ENCODE measurements around the gene RGS4. TPM values are rescaled to one million over a fixed set of nuclear protein-coding genes. Genes with fewer than 3 reads are reported as not detected.

Gene RGS4
- polyA plus RNA-seq, 1 donor (not counting 4 experiments of a cell fraction or from before 2014, with no cell fraction given) = 0.90 TPM

DNA sequence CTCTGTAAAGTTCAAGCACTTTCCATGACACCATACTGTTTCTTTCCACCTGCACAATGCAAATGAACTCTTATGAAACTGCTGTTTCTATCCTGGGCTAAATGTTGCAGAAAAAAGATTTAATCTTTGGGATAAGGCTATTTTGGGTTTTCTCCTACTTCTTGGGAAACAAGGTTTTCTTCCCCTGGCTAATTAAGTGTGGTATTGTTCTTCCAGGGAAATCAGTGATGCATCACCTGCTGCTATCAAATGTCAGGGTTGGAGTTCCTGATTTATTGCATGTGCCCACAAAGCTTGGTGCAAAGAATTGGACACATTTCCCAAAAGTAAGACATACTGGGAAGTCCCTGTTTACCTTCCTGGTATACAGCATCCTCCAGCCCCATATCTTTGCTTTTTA, 6.0 kb upstream of the RGS4 start:
- Histone ChIP-seq H3K9me1 (ENCODE audit: control insufficient read depth, extremely low read depth, insufficient read depth, low read length) (no peaks in the 10 kb centered on the region), H3K9ac (ENCODE audit: control insufficient read depth, extremely low read depth, insufficient read depth, low read length) (no peak overlapping the region), H3K27me3 (ENCODE audit: control insufficient read depth, extremely low read depth, insufficient read depth, low read length) (no peaks in the 10 kb centered on the region), H3K79me2 (ENCODE audit: control insufficient read depth, insufficient read depth, low read length) (no peaks in the 10 kb centered on the region), H3K27ac (ENCODE audit: control insufficient read depth, insufficient read depth, low read length) (no peak overlapping the region), H3K4me3 (ENCODE audit: control insufficient read depth in 2 of 3, extremely low read depth in 1 of 3, insufficient read depth in 2 of 3, low read depth in 1 of 3, low read length in 3 of 3) (no peak overlapping the region), H3K4me2 (ENCODE audit: control insufficient read depth, extremely low read depth, insufficient read depth, low read depth, low read length) (no peak overlapping the region), H4K20me1 (ENCODE audit: control insufficient read depth, extremely low read depth, insufficient read depth, low read length) (no peaks in the 10 kb centered on the region), H2AFZ (ENCODE audit: control insufficient read depth, low read length) (no peak overlapping the region), H3K36me3 (ENCODE audit: control insufficient read depth in 2 of 2, extremely low read depth in 1 of 2, insufficient read depth in 2 of 2, low read length in 2 of 2) (no peaks in the 10 kb centered on the region), H3K4me1 (ENCODE audit: control insufficient read depth, extremely low read depth, insufficient read depth, low read length) (no peaks in the 10 kb centered on the region), H3K9me3 (ENCODE audit: control insufficient read depth, low read depth, low read length) (no peaks in the 10 kb centered on the region)
- TF ChIP-seq, protein P1, sequence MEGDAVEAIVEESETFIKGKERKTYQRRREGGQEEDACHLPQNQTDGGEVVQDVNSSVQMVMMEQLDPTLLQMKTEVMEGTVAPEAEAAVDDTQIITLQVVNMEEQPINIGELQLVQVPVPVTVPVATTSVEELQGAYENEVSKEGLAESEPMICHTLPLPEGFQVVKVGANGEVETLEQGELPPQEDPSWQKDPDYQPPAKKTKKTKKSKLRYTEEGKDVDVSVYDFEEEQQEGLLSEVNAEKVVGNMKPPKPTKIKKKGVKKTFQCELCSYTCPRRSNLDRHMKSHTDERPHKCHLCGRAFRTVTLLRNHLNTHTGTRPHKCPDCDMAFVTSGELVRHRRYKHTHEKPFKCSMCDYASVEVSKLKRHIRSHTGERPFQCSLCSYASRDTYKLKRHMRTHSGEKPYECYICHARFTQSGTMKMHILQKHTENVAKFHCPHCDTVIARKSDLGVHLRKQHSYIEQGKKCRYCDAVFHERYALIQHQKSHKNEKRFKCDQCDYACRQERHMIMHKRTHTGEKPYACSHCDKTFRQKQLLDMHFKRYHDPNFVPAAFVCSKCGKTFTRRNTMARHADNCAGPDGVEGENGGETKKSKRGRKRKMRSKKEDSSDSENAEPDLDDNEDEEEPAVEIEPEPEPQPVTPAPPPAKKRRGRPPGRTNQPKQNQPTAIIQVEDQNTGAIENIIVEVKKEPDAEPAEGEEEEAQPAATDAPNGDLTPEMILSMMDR (optimal IDR thresholded peaks at IDR 0.05 in 1 of 3, IDR thresholded peaks at IDR 0.05 in 1 of 3, conservative IDR thresholded peaks at IDR 0.05 in 1 of 3; ENCODE audit: extremely low read depth in 1 of 3, insufficient read depth in 2 of 3, low read length in 3 of 3) = no peak
- TF ChIP-seq EZH2 (IDR thresholded peaks at IDR 0.05; ENCODE audit: low read length) = no peak
- dilution Hi-C loops (cut with MboI; ENCODE audit: extremely low pct_ligation_motif_present, low sequenced_read_pairs) = no loop called here
- DNase-seq (ENCODE audit: low read depth, low spot score) (no peak), FAIRE-seq (no peak)

DNA sequence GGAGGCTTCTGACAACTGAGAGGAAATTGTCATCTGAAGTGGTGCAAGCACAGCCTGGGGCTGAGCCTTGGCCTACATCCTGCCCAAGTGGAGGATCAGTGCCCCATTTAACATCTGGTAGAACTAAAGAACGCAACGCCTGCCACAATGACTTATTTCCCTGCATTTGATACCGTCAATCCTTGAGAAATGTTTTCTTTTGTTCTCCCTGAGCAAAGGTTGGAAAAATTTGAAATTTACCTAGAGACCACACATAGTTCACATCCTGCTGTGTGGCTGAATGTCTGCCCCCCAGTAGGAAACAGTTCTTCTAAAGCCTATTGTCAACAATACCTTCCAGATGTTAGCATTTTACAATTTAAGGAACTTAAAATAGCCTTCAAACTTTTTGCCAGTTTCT, 5.6 kb upstream of the RGS4 start:
- Histone ChIP-seq H3K9ac (ENCODE audit: control insufficient read depth, extremely low read depth, insufficient read depth, low read length) (no peak overlapping the region), H3K27ac (ENCODE audit: control insufficient read depth, insufficient read depth, low read length) (no peak overlapping the region), H3K36me3 (ENCODE audit: control insufficient read depth in 2 of 2, extremely low read depth in 1 of 2, insufficient read depth in 2 of 2, low read length in 2 of 2) (no peaks in the 10 kb centered on the region), H3K9me3 (ENCODE audit: control insufficient read depth, low read depth, low read length) (no peaks in the 10 kb centered on the region), H3K4me1 (ENCODE audit: control insufficient read depth, extremely low read depth, insufficient read depth, low read length) (no peaks in the 10 kb centered on the region), H3K27me3 (ENCODE audit: control insufficient read depth, extremely low read depth, insufficient read depth, low read length) (no peaks in the 10 kb centered on the region), H4K20me1 (ENCODE audit: control insufficient read depth, extremely low read depth, insufficient read depth, low read length) (no peaks in the 10 kb centered on the region), H2AFZ (ENCODE audit: control insufficient read depth, low read length) (no peak overlapping the region), H3K9me1 (ENCODE audit: control insufficient read depth, extremely low read depth, insufficient read depth, low read length) (no peaks in the 10 kb centered on the region), H3K4me2 (ENCODE audit: control insufficient read depth, extremely low read depth, insufficient read depth, low read depth, low read length) (no peak overlapping the region), H3K79me2 (ENCODE audit: control insufficient read depth, insufficient read depth, low read length) (no peaks in the 10 kb centered on the region), H3K4me3 (ENCODE audit: control insufficient read depth in 2 of 3, extremely low read depth in 1 of 3, insufficient read depth in 2 of 3, low read depth in 1 of 3, low read length in 3 of 3) (no peak overlapping the region)
- FAIRE-seq (no peak), DNase-seq (ENCODE audit: low read depth, low spot score) (no peak)
- TF ChIP-seq EZH2 (IDR thresholded peaks at IDR 0.05; ENCODE audit: low read length) = no peak
- TF ChIP-seq, protein P1 (optimal IDR thresholded peaks at IDR 0.05 in 1 of 3, IDR thresholded peaks at IDR 0.05 in 1 of 3, conservative IDR thresholded peaks at IDR 0.05 in 1 of 3; ENCODE audit: extremely low read depth in 1 of 3, insufficient read depth in 2 of 3, low read length in 3 of 3) = no peak
- dilution Hi-C loops (cut with MboI; ENCODE audit: extremely low pct_ligation_motif_present, low sequenced_read_pairs) = no loop called here

Measured in keratinocyte (primary cell).